GM12878 (cell line): ENCODE data around the gene ATP6V0A1. TPM values are rescaled to one million over a fixed set of nuclear protein-coding genes. Genes with fewer than 3 reads are reported as not detected.

Source experiments
- ATAC-seq: fragments of 200-7000 bp; cut with Tn5 transposase; 3 replicates; pipeline ENCODE4 v1.9.1; 2020; ENCODE audit warnings: mild to moderate bottlenecking, moderate library complexity
- BruUV-seq: library from RNA; stranded (reverse); fragments of 400-500 nt; replicated peaks from 2 replicates; lab custom pipeline; 2021; lab: Mats Ljungman, UMichigan
- CTCF ChIA-PET: fragments of 300-600 bp; sonication (Branson Sonifier 250); formaldehyde crosslinking; extraction: SDS; loops from one replicate; lab custom pipeline; 2021; ENCODE audit warnings: inconsistent platforms; lab: Yijun Ruan, JAX
- POLR2A ChIA-PET: fragments of 350-600 bp; formaldehyde crosslinking; extraction: SDS; loops from one replicate; lab custom pipeline; 2021; ENCODE audit warnings: inconsistent platforms; lab: Charles Lee
- RAD21 ChIA-PET: fragments of 300-600 bp; sonication (Branson Sonifier 250); formaldehyde crosslinking; loops from one replicate; lab custom pipeline; 2023; ENCODE audit warnings: antibody characterized with exemption; ENCODE audit not compliant: unreplicated experiment; lab: Charles Lee
- SMC1A ChIA-PET: fragments of 300-600 bp; sonication (Branson Sonifier 250); formaldehyde crosslinking; loops from one replicate; lab custom pipeline; 2023; ENCODE audit not compliant: unreplicated experiment, uncharacterized antibody; lab: Charles Lee
- DNase-seq: peaks from one replicate; pipeline ENCODE4 v3.0.0-alpha.2; 2011; ENCODE audit warnings: low read depth, low spot score
- FAIRE-seq: peaks from 3 replicates; lab custom pipeline; 2011; peaks lifted over from hg19 to GRCh38; lab: Jason Lieb, UNC
- H2AFZ ChIP-seq: 2 replicates; pipeline ENCODE4 v1.6.0; 2011; ENCODE audit warnings: low read depth, low read length, control low read depth; ENCODE audit not compliant: control insufficient read depth
- H3K27ac ChIP-seq: 2 replicates; pipeline ENCODE4 v1.5.1; 2011; ENCODE audit warnings: control low read depth; ENCODE audit not compliant: control insufficient read depth, insufficient read depth
- H3K27me3 ChIP-seq, 2 experiments: replicated peaks in 1 of 2; 2 replicates each; pipeline versions ENCODE4 v1.6.0 to v1.6.1; 2011; ENCODE audit warnings: low read length in 1 of 2; ENCODE audit not compliant: control insufficient read depth in 2 of 2, insufficient read depth in 2 of 2
- H3K36me3 ChIP-seq, 2 experiments: 2 replicates each; pipeline ENCODE4 v1.5.1; 2011; ENCODE audit warnings: low read length in 1 of 2; ENCODE audit not compliant: control insufficient read depth in 2 of 2, insufficient read depth in 2 of 2
- H3K4me1 ChIP-seq: 2 replicates; pipeline ENCODE4 v1.6.1; 2011; ENCODE audit warnings: mild to moderate bottlenecking, low read length, moderate library complexity, mixed read lengths; ENCODE audit not compliant: control insufficient read depth, insufficient read depth
- H3K4me2 ChIP-seq: 2 replicates; pipeline ENCODE4 v1.6.0; 2011; ENCODE audit warnings: control low read depth; ENCODE audit not compliant: control insufficient read depth, insufficient read depth
- H3K4me3 ChIP-seq: fragments of 200-600 bp; sonication (generic); 2 replicates; pipeline ENCODE4 v1.5.1; 2016
- H3K79me2 ChIP-seq: 2 replicates; pipeline ENCODE4 v1.6.0; 2011; ENCODE audit warnings: low read length; ENCODE audit not compliant: control insufficient read depth, insufficient read depth
- H3K9ac ChIP-seq: 2 replicates; pipeline ENCODE4 v1.8.0; 2011; ENCODE audit warnings: low read length, control low read depth, mixed read lengths; ENCODE audit not compliant: control insufficient read depth, insufficient read depth
- H3K9me3 ChIP-seq: replicated peaks from 3 replicates; pipeline ENCODE4 v1.5.1; 2011; ENCODE audit warnings: mild to moderate bottlenecking, low read length; ENCODE audit not compliant: control insufficient read depth, insufficient read depth
- H4K20me1 ChIP-seq: 2 replicates; pipeline ENCODE4 v1.6.0; 2011; ENCODE audit not compliant: control insufficient read depth, insufficient read depth
- IKZF1 ChIP-seq: fragments of 450-650 bp; conservative IDR thresholded peaks from 2 replicates; pipeline ENCODE4 v1.6.1; 2017; ENCODE audit warnings: antibody characterized with exemption, mild to moderate bottlenecking
- PKNOX1 ChIP-seq: fragments of 450-650 bp; IDR thresholded peaks from 2 replicates; pipeline ENCODE4 v1.6.1; 2016; ENCODE audit warnings: mild to moderate bottlenecking
- POLR2AphosphoS2 ChIP-seq: IDR thresholded peaks from 2 replicates; pipeline ENCODE4 v1.6.1; 2011; ENCODE audit warnings: low read depth, mild to moderate bottlenecking, low read length, improper control_type of control experiment, moderate library complexity
- SREBF1 ChIP-seq: IDR thresholded peaks from 2 replicates; pipeline ENCODE4 v1.6.1; 2012; ENCODE audit warnings: mild to moderate bottlenecking, low read length
- YBX1 ChIP-seq: fragments of 450-650 bp; IDR thresholded peaks from 2 replicates; pipeline ENCODE4 v1.6.1; 2016; ENCODE audit warnings: antibody characterized with exemption
- WGBS: methylation state at CpG from one replicate; pipeline ENCODE4 v1.1.6; 2016; ENCODE audit warnings: low lambda C conversion rate; ENCODE audit not compliant: insufficient replicate concordance, insufficient coverage; ENCODE audit errors: missing lambda C conversion rate; 5-methylcytosine and 5-hydroxymethylcytosine counted together
- in situ Hi-C: fragments of 300-500 bp; cut with MboI; formaldehyde crosslinking; loops from 9 replicates; pipeline ENCODE4 v1.14.3; 2018; ENCODE audit warnings: mixed read lengths
- intact Hi-C: fragments of 100-400 bp; cut with micrococcal nuclease; formaldehyde crosslinking; loops from one replicate; pipeline ENCODE4 v1.14.2; 2022; ENCODE audit not compliant: unreplicated experiment
- polyA plus RNA-seq, 11 experiments: library from polyadenylated mRNA; depleted of rRNA in 4 of 11; unstranded in 6 of 11; stranded (reverse) in 5 of 11; fragments of >200 nt; fragmentation: Nextera tagmentation in 4 of 11; fragmentation: Illumina TruSeq in 1 of 11; extraction: Ambion mirVana in 4 of 11; extraction: Trizol in 1 of 11; gene quantifications; 1 replicate in 1 of 11; 2 replicates in 10 of 11; pipeline versions ENCODE4 v1.2.1 to v1.2.3, GENCODE V29; 2011 to 2016; ENCODE audit warnings: inconsistent platforms in 2 of 11, missing spikeins in 2 of 11, low read depth in 1 of 11
- total RNA-seq, 4 experiments: library from RNA; depleted of rRNA in 3 of 4; stranded (reverse); fragments of >200 nt in 3 of 4; fragmentation: Illumina TruSeq in 1 of 4; extraction: Trizol in 1 of 4; gene quantifications; 2 replicates each; pipeline versions ENCODE4 v1.2.1 to v1.2.3, GENCODE V29; 2013 to 2021

ATP6V0A1 gene
- total and polyA plus RNA-seq, 10 of the 15 experiments (the other 5 are each of a cell fraction or from before 2014, with no cell fraction given), result 3.0 to 76.6 (median 30.9) TPM

DNA sequence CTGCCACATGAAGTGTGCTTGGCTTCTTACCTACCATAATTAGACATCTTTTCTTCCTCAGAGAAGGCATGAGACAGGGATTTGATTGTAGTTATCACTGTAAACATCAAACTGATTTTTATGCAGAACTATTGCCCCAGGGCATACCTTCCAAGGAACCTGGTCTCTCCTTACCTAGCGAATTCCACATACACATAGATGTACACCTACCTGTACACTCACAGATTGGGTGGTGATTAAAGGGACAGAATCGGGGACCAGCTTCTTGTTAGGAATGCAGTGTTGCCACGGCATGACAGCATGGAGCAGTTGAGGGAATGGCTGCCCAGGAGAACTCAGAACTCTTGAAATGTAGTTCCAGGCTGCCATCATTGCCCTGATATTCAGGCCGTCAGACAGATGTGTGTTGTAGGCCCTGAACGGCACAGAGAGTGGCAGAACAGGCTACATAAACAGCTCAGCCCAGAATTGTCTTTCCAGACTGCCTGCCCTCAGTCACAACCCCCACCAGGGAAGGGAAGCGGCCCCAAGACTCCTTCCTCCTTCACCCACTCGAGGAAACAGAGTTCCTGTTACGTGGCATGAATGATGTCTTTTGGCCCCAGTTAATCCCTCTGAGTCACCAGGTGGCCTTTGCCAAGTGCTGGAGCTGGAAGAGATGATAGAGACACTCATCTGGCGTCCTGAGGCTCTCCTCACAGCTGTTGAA lies 59.5 kb downstream of the ATP6V0A1 start (continued):
- TF ChIP-seq PKNOX1 (no peak), IKZF1 (no peak), SREBF1 (no peak)

- H4K20me1 ChIP-seq, result no peaks in the 10 kb centered on the region; the same call in 1 of the 2 replicates
- ChIA-PET CTCF (interaction anchor here (1.1 to 10.4 kb wide), 13 partner anchors 8 to 297 kb away, joined by 3 to 120 read pairs (median 7); partner anchors contain the start of gene NAGLU), SMC1A (interaction anchor here (0.8 to 2.0 kb wide), 6 partner anchors 8 to 198 kb away, joined by 3 to 6 read pairs (median 4); no protein-coding TSS in a partner anchor), POLR2A (interaction anchor here (0.5 to 0.6 kb wide), 3 partner anchors 95 to 446 kb away, joined by 3 to 5 read pairs (median 4); no protein-coding TSS in a partner anchor), RAD21 (interaction anchor here (1.3 kb wide), 1 partner anchor 93 kb away, joined by 3 read pairs; no protein-coding TSS in a partner anchor)
- peaks cover 4 to 11% of the 10 kb centered on the region in 2 experiments; a peak in 3 of 4 replicates for H3K36me3 ChIP-seq
- no peak overlapping the region for H3K4me2 ChIP-seq
- BruUV-seq, result no TSS peak
- H2AFZ ChIP-seq, result no peak overlapping the region
- intact Hi-C loops (loop anchor here (5.0 kb wide), 1 partner anchor 112 kb away; no protein-coding TSS in a partner anchor), in situ Hi-C loops (no loop called here)
- H3K79me2 ChIP-seq, result no peaks in the 10 kb centered on the region
- 0 out of 2 replicates have a peak, but pooled peaks have one; percentile 43 for TF ChIP-seq POLR2AphosphoS2
- no peak for TF ChIP-seq YBX1
- H3K27ac ChIP-seq, result no peak overlapping the region
- FAIRE-seq (no peak), ATAC-seq (no peak), DNase-seq (no peak)
- H3K9me3 ChIP-seq, result no peaks in the 10 kb centered on the region
- H3K27me3 ChIP-seq, result no peaks in the 10 kb centered on the region
- H3K4me3 ChIP-seq, result no peak overlapping the region
- 80% methylated on average over 6 of the region's 6 CpGs for WGBS
- H3K9ac ChIP-seq, result no peak overlapping the region
- no peaks in the 10 kb centered on the region for H3K4me1 ChIP-seq
These were observed 60.3 kb downstream of the ATP6V0A1 start for GRCh38 chr17:42518755-42519545.
